Measurements from ENCODE around the gene KIF13A.

Gene KIF13A

GRCh38 chr6:17712576-17712975, 274.9 kb downstream of the KIF13A start:
- no peak overlapping the region for H3K4me3 ChIP-seq (ENCODE audit: low read length)
- H3K9me3 ChIP-seq (replicated peaks; ENCODE audit: insufficient read depth, low read length): no peaks in the 10 kb centered on the region
- H3K27ac ChIP-seq (ENCODE audit: low read length): no peak overlapping the region
- H3K9ac ChIP-seq (ENCODE audit: low read length): no peak overlapping the region
- TF ChIP-seq, protein P1, sequence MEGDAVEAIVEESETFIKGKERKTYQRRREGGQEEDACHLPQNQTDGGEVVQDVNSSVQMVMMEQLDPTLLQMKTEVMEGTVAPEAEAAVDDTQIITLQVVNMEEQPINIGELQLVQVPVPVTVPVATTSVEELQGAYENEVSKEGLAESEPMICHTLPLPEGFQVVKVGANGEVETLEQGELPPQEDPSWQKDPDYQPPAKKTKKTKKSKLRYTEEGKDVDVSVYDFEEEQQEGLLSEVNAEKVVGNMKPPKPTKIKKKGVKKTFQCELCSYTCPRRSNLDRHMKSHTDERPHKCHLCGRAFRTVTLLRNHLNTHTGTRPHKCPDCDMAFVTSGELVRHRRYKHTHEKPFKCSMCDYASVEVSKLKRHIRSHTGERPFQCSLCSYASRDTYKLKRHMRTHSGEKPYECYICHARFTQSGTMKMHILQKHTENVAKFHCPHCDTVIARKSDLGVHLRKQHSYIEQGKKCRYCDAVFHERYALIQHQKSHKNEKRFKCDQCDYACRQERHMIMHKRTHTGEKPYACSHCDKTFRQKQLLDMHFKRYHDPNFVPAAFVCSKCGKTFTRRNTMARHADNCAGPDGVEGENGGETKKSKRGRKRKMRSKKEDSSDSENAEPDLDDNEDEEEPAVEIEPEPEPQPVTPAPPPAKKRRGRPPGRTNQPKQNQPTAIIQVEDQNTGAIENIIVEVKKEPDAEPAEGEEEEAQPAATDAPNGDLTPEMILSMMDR (IDR thresholded peaks at IDR 0.05; ENCODE audit: low read length): no peak
- TF ChIP-seq EZH2phosphoT487 (IDR thresholded peaks at IDR 0.05; ENCODE audit: low read length): no peak
- TF ChIP-seq EZH2 (optimal IDR thresholded peaks at IDR 0.05; ENCODE audit: low read depth, low read length): no peak
- no peaks in the 10 kb centered on the region for H3K27me3 ChIP-seq (replicated peaks; ENCODE audit: insufficient read depth, low read length)
- DNase-seq: no peak
- no peaks in the 10 kb centered on the region for H3F3A ChIP-seq (ENCODE audit: insufficient read depth, low read length)
- H2AFZ ChIP-seq (ENCODE audit: low read length): no peak overlapping the region
- no peaks in the 10 kb centered on the region for H3K36me3 ChIP-seq (replicated peaks; ENCODE audit: insufficient read depth, low read length)
- peaks cover 2% of the 10 kb centered on the region; the same call in 1 of the 2 replicates for H3K79me2 ChIP-seq (ENCODE audit: low read length)
- H3K4me2 ChIP-seq (ENCODE audit: low read depth, low read length): no peak overlapping the region
- H4K20me1 ChIP-seq (ENCODE audit: insufficient read depth, low read length): no peaks in the 10 kb centered on the region
- H3K4me1 ChIP-seq (ENCODE audit: low read length): 0 out of 2 replicates have a peak, but pooled peaks cover under 1% of the 10 kb centered on the region
- H3K9me2 ChIP-seq (replicated peaks; ENCODE audit: insufficient read depth, low read length): no peaks in the 10 kb centered on the region

DNA sequence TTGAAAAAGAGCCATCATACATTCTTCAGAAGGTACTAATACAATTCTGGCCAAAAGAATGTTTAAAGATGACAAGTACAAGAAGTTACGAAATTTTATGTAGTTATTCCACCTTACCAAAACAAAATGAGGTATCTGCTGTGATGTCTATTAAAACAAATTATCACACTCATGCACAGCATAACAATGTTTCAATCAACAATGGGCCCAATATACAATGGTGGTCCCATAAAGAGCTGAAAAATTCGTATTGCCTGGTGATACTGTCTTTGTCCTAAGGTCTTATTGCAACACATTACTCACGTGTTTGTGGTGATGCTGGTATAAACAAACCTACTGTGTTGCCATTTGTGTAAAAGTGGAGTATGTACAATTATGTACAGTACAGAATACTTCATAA, 277.1 kb downstream of the KIF13A start:
- Histone ChIP-seq H3K4me1 (ENCODE audit: low read length) (peaks cover 4% of the 10 kb centered on the region; the same call in 1 of the 2 replicates), H3K9ac (ENCODE audit: low read length) (no peak overlapping the region), H3K27me3 (replicated peaks; ENCODE audit: insufficient read depth, low read length) (no peaks in the 10 kb centered on the region), H3K9me2 (replicated peaks; ENCODE audit: insufficient read depth, low read length) (no peaks in the 10 kb centered on the region), H3K79me2 (ENCODE audit: low read length) (peaks cover 20% of the 10 kb centered on the region), H2AFZ (ENCODE audit: low read length) (no peak overlapping the region), H3K9me3 (replicated peaks; ENCODE audit: insufficient read depth, low read length) (no peaks in the 10 kb centered on the region), H3F3A (ENCODE audit: insufficient read depth, low read length) (peaks cover 11% of the 10 kb centered on the region; the same call in 1 of the 2 replicates), H3K36me3 (replicated peaks; ENCODE audit: insufficient read depth, low read length) (no peaks in the 10 kb centered on the region), H3K4me3 (ENCODE audit: low read length) (no peak overlapping the region), H3K4me2 (ENCODE audit: low read depth, low read length) (no peak overlapping the region), H4K20me1 (ENCODE audit: insufficient read depth, low read length) (no peaks in the 10 kb centered on the region), H3K27ac (ENCODE audit: low read length) (no peak overlapping the region)
- TF ChIP-seq EZH2phosphoT487 (IDR thresholded peaks at IDR 0.05; ENCODE audit: low read length) (no peak), EZH2 (optimal IDR thresholded peaks at IDR 0.05; ENCODE audit: low read depth, low read length) (no peak)
- TF ChIP-seq, protein P1 (IDR thresholded peaks at IDR 0.05; ENCODE audit: low read length): no peak
- DNase-seq: no peak

- TF ChIP-seq, protein P1 (IDR thresholded peaks at IDR 0.05; ENCODE audit: low read length): no peak
- no peak for TF ChIP-seq EZH2 (optimal IDR thresholded peaks at IDR 0.05; ENCODE audit: low read depth, low read length)
- no peak for TF ChIP-seq EZH2phosphoT487 (IDR thresholded peaks at IDR 0.05; ENCODE audit: low read length)
- H3K9me3 ChIP-seq (replicated peaks; ENCODE audit: insufficient read depth, low read length): no peaks in the 10 kb centered on the region
- peaks cover 28% of the 10 kb centered on the region for H3K79me2 ChIP-seq (ENCODE audit: low read length)
- H3K9ac ChIP-seq (ENCODE audit: low read length): no peak overlapping the region
- H3K4me1 ChIP-seq (ENCODE audit: low read length): peaks cover 5% of the 10 kb centered on the region; the same call in 1 of the 2 replicates
- H3K27ac ChIP-seq (ENCODE audit: low read length): no peak overlapping the region
- H3K9me2 ChIP-seq (replicated peaks; ENCODE audit: insufficient read depth, low read length): no peaks in the 10 kb centered on the region
- no peak overlapping the region for H3K4me3 ChIP-seq (ENCODE audit: low read length)
- no peak overlapping the region for H3K4me2 ChIP-seq (ENCODE audit: low read depth, low read length)
- no peaks in the 10 kb centered on the region for H4K20me1 ChIP-seq (ENCODE audit: insufficient read depth, low read length)
- peaks cover 14% of the 10 kb centered on the region for H3F3A ChIP-seq (ENCODE audit: insufficient read depth, low read length)
- H3K27me3 ChIP-seq (replicated peaks; ENCODE audit: insufficient read depth, low read length): no peaks in the 10 kb centered on the region
- no peak for DNase-seq
- no peak overlapping the region for H2AFZ ChIP-seq (ENCODE audit: low read length)
- no peaks in the 10 kb centered on the region; the same call in 1 of the 2 replicates for H3K36me3 ChIP-seq (replicated peaks; ENCODE audit: insufficient read depth, low read length)
Measured at GRCh38 chr6:17709476-17709875, 278.0 kb downstream of the KIF13A start.

Measured in MM.1S (cell line).